GM12864 (cell line): ENCODE measurements around the gene UGT1A4.
"Not testable (repeated sequence)": the region's sequence is repeated elsewhere in the genome, so short reads cannot be mapped to it uniquely, and the experiment has no call there.

Experiments used
- DNase-seq: peaks from one replicate; pipeline ENCODE4 v3.0.0-alpha.2; 2011; ENCODE audit warnings: low read depth
- H3K4me3 ChIP-seq: 2 replicates; pipeline ENCODE4 v1.5.1; 2011; ENCODE audit warnings: mild to moderate bottlenecking, low read depth, low read length, control low read depth
- CTCF ChIP-seq: IDR thresholded peaks from 2 replicates; pipeline ENCODE4 v1.5.1; 2011; ENCODE audit warnings: low read depth, mild to moderate bottlenecking, moderate library complexity, low read length, control low read depth, inconsistent platforms; ENCODE audit errors: missing control alignments

Gene UGT1A4

GRCh38 chr2:233740870-233741269 lies 22.3 kb downstream of the UGT1A4 start:
- H3K4me3 ChIP-seq, result no peak overlapping the region
- TF ChIP-seq CTCF, result no peak
- DNase-seq, result no peak

- H3K4me3 ChIP-seq, result no peak overlapping the region
- no peak for TF ChIP-seq CTCF
- no peak for DNase-seq
Observed at GRCh38 chr2:233743464-233744259, 25.1 kb downstream of the UGT1A4 start.

- H3K4me3 ChIP-seq, result no peak overlapping the region
- no peak for DNase-seq
- TF ChIP-seq CTCF, result no peak
Observed at GRCh38 chr2:233745073-233745755, 26.7 kb downstream of the UGT1A4 start.

GRCh38 chr2:233745838-233746237 lies 27.3 kb downstream of the UGT1A4 start:
- not testable (repeated sequence) for DNase-seq, H3K4me3 ChIP-seq

GRCh38 chr2:233746475-233747282 lies 28.1 kb downstream of the UGT1A4 start:
- no peak for TF ChIP-seq CTCF
- DNase-seq, result no peak
- no peak overlapping the region for H3K4me3 ChIP-seq

- TF ChIP-seq CTCF, result no peak
- no peak overlapping the region for H3K4me3 ChIP-seq
Observed at GRCh38 chr2:233747283-233747544, 28.7 kb downstream of the UGT1A4 start.

GRCh38 chr2:233750689-233751088 lies 32.2 kb downstream of the UGT1A4 start:
- not testable (repeated sequence) for DNase-seq, H3K4me3 ChIP-seq

More at GRCh38 chr2:233747283-233747544, 28.7 kb downstream of the UGT1A4 start:
- no peak for DNase-seq

GRCh38 chr2:233751212-233752009 lies 32.9 kb downstream of the UGT1A4 start:
- H3K4me3 ChIP-seq, DNase-seq: not testable (repeated sequence)
